Suprapubic skin (tissue), 4 donors: ENCODE results near the gene BCL11A. TPM values are rescaled to one million over a fixed set of nuclear protein-coding genes. Genes with fewer than 3 reads are reported as not detected.

Experiments used
- DNase-seq, 2 donors: peaks; one replicate each; pipeline ENCODE4 v3.0.0-alpha.2; 2019; ENCODE audit warnings: low spot score in 2 of 2
- H3K27ac ChIP-seq: fragments of 200-600 bp; sonication (generic); one replicate; pipeline ENCODE4 v1.5.1; 2019
- H3K27me3 ChIP-seq: fragments of 200-600 bp; sonication (generic); one replicate; pipeline ENCODE4 v1.5.1; 2019
- H3K36me3 ChIP-seq: fragments of 200-600 bp; sonication (generic); one replicate; pipeline ENCODE4 v1.5.1; 2019
- H3K4me1 ChIP-seq: fragments of 200-600 bp; sonication (generic); one replicate; pipeline ENCODE4 v1.5.1; 2019
- H3K4me3 ChIP-seq: fragments of 200-600 bp; sonication (generic); one replicate; pipeline ENCODE4 v1.5.1; 2019; ENCODE audit warnings: mild to moderate bottlenecking
- H3K9me3 ChIP-seq: fragments of 200-600 bp; sonication (generic); one replicate; pipeline ENCODE4 v1.5.1; 2019
- CTCF ChIP-seq, 2 donors: fragments of 200-600 bp in 1 of 2; fragments of 450-650 bp in 1 of 2; sonication (generic) in 1 of 2; IDR thresholded peaks; one replicate each; pipeline ENCODE4 v1.5.1; 2016 to 2019; ENCODE audit warnings: antibody characterized with exemption in 2 of 2, mild to moderate bottlenecking in 1 of 2, moderate library complexity in 1 of 2
- EP300 ChIP-seq: sonication (generic); formaldehyde crosslinking; IDR thresholded peaks from one replicate; pipeline ENCODE4 v1.6.1; 2017; ENCODE audit warnings: antibody characterized with exemption
- POLR2A ChIP-seq, 2 donors: fragments of 450-650 bp; IDR thresholded peaks; one replicate each; pipeline ENCODE4 v1.6.1; 2017; ENCODE audit warnings: antibody characterized with exemption in 2 of 2, mild to moderate bottlenecking in 2 of 2, moderate library complexity in 2 of 2
- POLR2AphosphoS5 ChIP-seq, 3 donors: sonication (generic); formaldehyde crosslinking; IDR thresholded peaks; one replicate each; pipeline ENCODE4 v1.6.1; 2017; ENCODE audit warnings: antibody characterized with exemption in 3 of 3
- WGBS: methylation state at CpG from one replicate; pipeline ENCODE4 v1.1.5; 2018; 5-methylcytosine and 5-hydroxymethylcytosine counted together
- total RNA-seq, 4 donors: library from RNA; depleted of rRNA; stranded (reverse); fragments of >200 nt; gene quantifications; one replicate each; pipeline ENCODE4 v1.1.0, GENCODE V29; 2016

The BCL11A gene
- total RNA-seq, 4 donors from 2014 or later = 67.1 to 222 (median 113) TPM

- peaks cover 52% of the 10 kb centered on the region for H3K27me3 ChIP-seq
- WGBS = 40% methylated on average over 11 of the region's 11 CpGs
- no peak for DNase-seq
- TF ChIP-seq POLR2A (IDR thresholded peaks at IDR 0.05) (no peak), EP300 (no peak), POLR2AphosphoS5 (IDR thresholded peaks at IDR 0.05) (no peak), CTCF (IDR thresholded peaks at IDR 0.05) (no peak)
- H3K27ac ChIP-seq = no peak overlapping the region
- H3K4me1 ChIP-seq = peaks cover 26% of the 10 kb centered on the region
- no peak overlapping the region for H3K4me3 ChIP-seq
- H3K36me3 ChIP-seq = no peaks in the 10 kb centered on the region
- no peaks in the 10 kb centered on the region for H3K9me3 ChIP-seq
Observed at GRCh38 chr2:60567919-60568768, 14.7 kb upstream of the BCL11A start.

- H3K9me3 ChIP-seq = no peaks in the 10 kb centered on the region
- TF ChIP-seq POLR2AphosphoS5 (IDR thresholded peaks at IDR 0.05) = no peak
- 79% methylated on average over 4 of the region's 4 CpGs for WGBS
Observed at GRCh38 chr2:60567096-60567495, 13.6 kb upstream of the BCL11A start.

GRCh38 chr2:60565472-60565871 lies 12.0 kb upstream of the BCL11A start:
- H3K9me3 ChIP-seq = no peaks in the 10 kb centered on the region
- H3K36me3 ChIP-seq = no peaks in the 10 kb centered on the region
- H3K4me1 ChIP-seq = peaks cover 26% of the 10 kb centered on the region
- WGBS = 26% methylated on average over 3 of the region's 3 CpGs
- no peak overlapping the region for H3K4me3 ChIP-seq
- H3K27me3 ChIP-seq = peaks cover 34% of the 10 kb centered on the region
- no peak for DNase-seq
- TF ChIP-seq POLR2AphosphoS5 (IDR thresholded peaks at IDR 0.05) (no peak), POLR2A (IDR thresholded peaks at IDR 0.05) (no peak), EP300 (no peak), CTCF (IDR thresholded peaks at IDR 0.05) (no peak)
- H3K27ac ChIP-seq = no peak overlapping the region

More at GRCh38 chr2:60567096-60567495, 13.6 kb upstream of the BCL11A start:
- Histone ChIP-seq H3K27me3 (peaks cover 49% of the 10 kb centered on the region), H3K4me3 (no peak overlapping the region), H3K4me1 (peaks cover 26% of the 10 kb centered on the region), H3K36me3 (no peaks in the 10 kb centered on the region), H3K27ac (no peak overlapping the region)
- DNase-seq = no peak

- Histone ChIP-seq H3K27me3 (peaks cover 18% of the 10 kb centered on the region), H3K4me3 (no peak overlapping the region), H3K4me1 (peaks cover 15% of the 10 kb centered on the region), H3K36me3 (no peaks in the 10 kb centered on the region), H3K9me3 (no peaks in the 10 kb centered on the region), H3K27ac (no peak overlapping the region)
- WGBS = 90% methylated on average over 5 of the region's 5 CpGs
- peak; percentile 3 to 30 for TF ChIP-seq CTCF (IDR thresholded peaks at IDR 0.05)
- TF ChIP-seq POLR2A (IDR thresholded peaks at IDR 0.05) = no peak
- no peak for TF ChIP-seq POLR2AphosphoS5 (IDR thresholded peaks at IDR 0.05)
- TF ChIP-seq EP300 = no peak
- no peak for DNase-seq
Observed at GRCh38 chr2:60560734-60561644, 7.5 kb upstream of the BCL11A start.

GRCh38 chr2:60559880-60560279 lies 6.4 kb upstream of the BCL11A start:
- Histone ChIP-seq H3K4me3 (no peak overlapping the region), H3K36me3 (no peaks in the 10 kb centered on the region), H3K9me3 (no peaks in the 10 kb centered on the region), H3K27ac (no peak overlapping the region), H3K4me1 (peaks cover 25% of the 10 kb centered on the region), H3K27me3 (peaks cover 18% of the 10 kb centered on the region)
- WGBS = 65% methylated on average over 1 of the region's 1 CpG
- TF ChIP-seq POLR2A (IDR thresholded peaks at IDR 0.05) (no peak), CTCF (IDR thresholded peaks at IDR 0.05) (no peak), EP300 (no peak), POLR2AphosphoS5 (IDR thresholded peaks at IDR 0.05) (no peak)
- no peak for DNase-seq
